ENCODE data around the gene SMURF2. TPM values are rescaled to one million over a fixed set of nuclear protein-coding genes. Genes with fewer than 3 reads are reported as not detected.

The SMURF2 gene
- total RNA-seq, 6 experiments from 2014 or later, result 2.5 to 6.8 (median 4.0) TPM

- WGBS (ENCODE audit: insufficient coverage, low coverage, low lambda C conversion rate, missing lambda C conversion rate), result 0% methylated on average over 19 of the region's 77 CpGs
- Histone ChIP-seq H3K36me3 (peaks cover 20 to 60% (median 38%) of the 10 kb centered on the region in 4 donors), H3K9me3 (no peaks in the 10 kb centered on the region), H3K4me1 (peaks cover 0 to 37% (median 8%) of the 10 kb centered on the region in 4 donors), H3K27me3 (no peaks in the 10 kb centered on the region), H3K4me3 (peak within 1 kb of the TSS; percentile 87 to 96 (median 87)), H3K27ac (peak within 1 kb of the TSS; percentile 97 to 99 (median 99))
- peak; percentile 93 to 95 (median 94) for DNase-seq
- ATAC-seq, result peak; percentile 68 to 79 (median 75)
- intact Hi-C loops (cut with DNase I), result no loop called here
- TF ChIP-seq, protein P1, sequence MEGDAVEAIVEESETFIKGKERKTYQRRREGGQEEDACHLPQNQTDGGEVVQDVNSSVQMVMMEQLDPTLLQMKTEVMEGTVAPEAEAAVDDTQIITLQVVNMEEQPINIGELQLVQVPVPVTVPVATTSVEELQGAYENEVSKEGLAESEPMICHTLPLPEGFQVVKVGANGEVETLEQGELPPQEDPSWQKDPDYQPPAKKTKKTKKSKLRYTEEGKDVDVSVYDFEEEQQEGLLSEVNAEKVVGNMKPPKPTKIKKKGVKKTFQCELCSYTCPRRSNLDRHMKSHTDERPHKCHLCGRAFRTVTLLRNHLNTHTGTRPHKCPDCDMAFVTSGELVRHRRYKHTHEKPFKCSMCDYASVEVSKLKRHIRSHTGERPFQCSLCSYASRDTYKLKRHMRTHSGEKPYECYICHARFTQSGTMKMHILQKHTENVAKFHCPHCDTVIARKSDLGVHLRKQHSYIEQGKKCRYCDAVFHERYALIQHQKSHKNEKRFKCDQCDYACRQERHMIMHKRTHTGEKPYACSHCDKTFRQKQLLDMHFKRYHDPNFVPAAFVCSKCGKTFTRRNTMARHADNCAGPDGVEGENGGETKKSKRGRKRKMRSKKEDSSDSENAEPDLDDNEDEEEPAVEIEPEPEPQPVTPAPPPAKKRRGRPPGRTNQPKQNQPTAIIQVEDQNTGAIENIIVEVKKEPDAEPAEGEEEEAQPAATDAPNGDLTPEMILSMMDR (IDR thresholded peaks at IDR 0.05), result no peak
- TF ChIP-seq POLR2A (IDR thresholded peaks at IDR 0.05), result peak; percentile 78
Observed at GRCh38 chr17:64506576-64507412, 155.3 kb downstream of the SMURF2 start, which contains the start of gene CEP95. CEP95 (plus strand) TSS chr17:64506977; CDS start chr17:64507098, 121 bp downstream.

GRCh38 chr17:64506201-64506575 lies 155.9 kb downstream of the SMURF2 start, which contains the start of gene DDX5:
DDX5 (minus strand) TSS chr17:64506289; CDS start chr17:64506119, 170 bp downstream.
- peak within 1 kb of the TSS; percentile 87 to 96 (median 87) for H3K4me3 ChIP-seq
- peaks cover 24 to 60% (median 41%) of the 10 kb centered on the region in 4 donors for H3K36me3 ChIP-seq
- TF ChIP-seq, protein P1 (IDR thresholded peaks at IDR 0.05), result no peak
- TF ChIP-seq POLR2A (IDR thresholded peaks at IDR 0.05), result peak; percentile 95
- WGBS (ENCODE audit: insufficient coverage, low coverage, low lambda C conversion rate, missing lambda C conversion rate), result 1% methylated on average over 12 of the region's 31 CpGs
- DNase-seq (peak; percentile 97 to 98 (median 98)), ATAC-seq (peak; percentile 79 to 88 (median 84))
- H3K4me1 ChIP-seq, result peaks cover 0 to 37% (median 8%) of the 10 kb centered on the region in 4 donors
- intact Hi-C loops (cut with DNase I), result no loop called here
- H3K27ac ChIP-seq, result peak within 1 kb of the TSS; percentile 97 to 99 (median 99)
- H3K27me3 ChIP-seq, result no peaks in the 10 kb centered on the region
- no peaks in the 10 kb centered on the region for H3K9me3 ChIP-seq

- Histone ChIP-seq H3K4me3 (peak overlapping the region; percentile 87 to 96 (median 87)), H3K9me3 (no peaks in the 10 kb centered on the region), H3K4me1 (peaks cover 0 to 40% (median 8%) of the 10 kb centered on the region in 4 donors), H3K36me3 (peaks cover 29 to 60% (median 44%) of the 10 kb centered on the region in 4 donors), H3K27me3 (no peaks in the 10 kb centered on the region), H3K27ac (peak overlapping the region; percentile 97 to 99 (median 99))
- ATAC-seq (peak; percentile 61 to 75 (median 72)), DNase-seq (peak; percentile 90 to 94 (median 94))
- 0% methylated on average over 33 of the region's 76 CpGs for WGBS (ENCODE audit: insufficient coverage, low coverage, low lambda C conversion rate, missing lambda C conversion rate)
- TF ChIP-seq, protein P1 (IDR thresholded peaks at IDR 0.05), result no peak
- peak; percentile 68 for TF ChIP-seq POLR2A (IDR thresholded peaks at IDR 0.05)
- intact Hi-C loops (cut with DNase I), result no loop called here
Observed at GRCh38 chr17:64505340-64506200, 156.5 kb downstream of the SMURF2 start.

- DNase-seq (no peak), ATAC-seq (no peak)
- H3K27me3 ChIP-seq, result no peaks in the 10 kb centered on the region
- 0% methylated on average over 13 of the region's 13 CpGs for WGBS (ENCODE audit: insufficient coverage, low coverage, low lambda C conversion rate, missing lambda C conversion rate)
- no peak for TF ChIP-seq POLR2A (IDR thresholded peaks at IDR 0.05)
- TF ChIP-seq, protein P1 (IDR thresholded peaks at IDR 0.05), result no peak
- intact Hi-C loops (cut with DNase I), result no loop called here
- H3K4me1 ChIP-seq, result peaks cover 0 to 47% (median 8%) of the 10 kb centered on the region in 4 donors
- H3K9me3 ChIP-seq, result no peaks in the 10 kb centered on the region
- peak overlapping the region; percentile 87 to 96 (median 87) for H3K4me3 ChIP-seq
- peaks cover 36 to 60% (median 47%) of the 10 kb centered on the region in 4 donors for H3K36me3 ChIP-seq
- peak overlapping the region; percentile 97 to 99 (median 99) for H3K27ac ChIP-seq
Observed at GRCh38 chr17:64504769-64505339, 157.3 kb downstream of the SMURF2 start.
